H1 (cell line): Measurements from ENCODE around the gene GCSAM. TPM values are rescaled to one million over a fixed set of nuclear protein-coding genes. Genes with fewer than 3 reads are reported as not detected.

Experiments
- ASH2L ChIP-seq: fragments of 200-600, 300-600 bp; sonication (generic); IDR thresholded peaks from one replicate; pipeline ENCODE4 v1.7.1; 2017; ENCODE audit warnings: low read length
- CTCF ChIP-seq, 3 experiments: IDR thresholded peaks; 1 replicate in 2 of 3; 2 replicates in 1 of 3; pipeline versions ENCODE4 v1.5.1 to v1.6.1; 2011; ENCODE audit warnings: low read length in 3 of 3, mild to moderate bottlenecking in 3 of 3, inconsistent platforms in 2 of 3, low read depth in 1 of 3, moderate library complexity in 1 of 3; ENCODE audit not compliant: insufficient read depth in 1 of 3; ENCODE audit errors: control extremely low read depth in 1 of 3
- SP4 ChIP-seq: IDR thresholded peaks from 2 replicates; pipeline ENCODE4 v1.6.1; 2012; ENCODE audit warnings: low read length, inconsistent platforms
- USF2 ChIP-seq: IDR thresholded peaks from 2 replicates; pipeline ENCODE4 v1.6.1; 2011; ENCODE audit warnings: low read length, improper control_type of control experiment
- polyA plus RNA-seq, 7 experiments: library from polyadenylated mRNA; depleted of rRNA in 3 of 7; stranded (reverse) in 5 of 7; unstranded in 2 of 7; fragments of >200 nt in 5 of 7; fragments of 200-250 nt in 2 of 7; gene quantifications; 1 replicate in 5 of 7; 2 replicates in 1 of 7; 4 replicates in 1 of 7; pipeline versions ENCODE4 v1.2.1 to v1.2.3, GENCODE V29; 2011 to 2013; ENCODE audit warnings: missing spikeins in 2 of 7, mixed read lengths in 2 of 7
- total RNA-seq: library from RNA; stranded (reverse); fragmentation: NEBNext Ultra II Directional; extraction: Animal tissue kit (Norgen Biotek cat#: 25700); gene quantifications from 2 replicates; pipeline ENCODE4 v1.2.1, GENCODE V29; 2021

GCSAM gene
- total and polyA plus RNA-seq, 2 of the 8 experiments (the other 6 are each of a cell fraction or from before 2014, with no cell fraction given), result not detected

DNA sequence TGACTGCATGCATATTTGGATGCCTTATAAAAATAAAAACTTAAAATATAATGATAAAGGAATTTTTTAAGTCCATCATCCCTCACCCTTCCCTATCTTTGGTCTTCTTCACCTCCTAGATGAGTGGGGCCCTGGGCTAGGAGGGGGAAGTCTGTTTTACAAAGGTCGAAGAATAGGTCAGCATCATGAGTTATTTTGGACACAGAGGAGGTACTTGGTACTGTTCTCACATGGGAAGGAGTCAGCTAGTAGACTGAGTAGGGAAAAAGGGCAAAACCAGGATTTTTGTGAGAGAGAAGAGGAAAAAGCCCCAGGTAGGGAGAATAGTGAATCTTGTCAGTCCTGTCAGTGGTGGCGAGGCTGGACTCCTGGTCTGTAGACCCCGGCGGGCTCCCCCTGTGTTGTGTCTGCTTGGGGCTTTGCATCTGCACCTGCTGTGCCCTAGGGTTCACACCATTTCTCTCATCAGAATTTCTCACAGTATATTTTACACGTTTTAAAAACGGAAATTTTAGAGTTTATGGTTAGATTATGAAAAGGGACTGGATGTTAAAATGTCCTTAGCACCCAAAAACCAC is 17.2 kb downstream of the GCSAM start (continued):
- no peak for TF ChIP-seq ASH2L
- TF ChIP-seq CTCF (IDR thresholded peaks at IDR 0.05; ENCODE audit: control extremely low read depth in 1 of 3, insufficient read depth in 1 of 3, low read depth in 1 of 3, low read length in 3 of 3), result no peak
- TF ChIP-seq SP4, result no peak
- TF ChIP-seq USF2, result no peak
- TF ChIP-seq, all 59 proteins: peak for 0
